ENCODE results near the gene NCAPG2. TPM values are rescaled to one million over a fixed set of nuclear protein-coding genes. Genes with fewer than 3 reads are reported as not detected.

The NCAPG2 gene
- total and polyA plus RNA-seq, 2 experiments from 2014 or later: 10.8 to 14.0 TPM

- Histone ChIP-seq H3K9me3 (ENCODE audit: low read depth) (no peaks in the 10 kb centered on the region), H3K27me3 (no peaks in the 10 kb centered on the region), H3K36me3 (no peaks in the 10 kb centered on the region), H3K27ac (no peak overlapping the region), H3K4me1 (ENCODE audit: low read depth) (no peaks in the 10 kb centered on the region), H3K4me3 (no peak overlapping the region)
- DNase-seq (ENCODE audit: low read depth in 1 of 2, low spot score in 1 of 2): no peak
- no peak for TF ChIP-seq CTCF (IDR thresholded peaks at IDR 0.05; ENCODE audit: low read depth, low read length)
Measured at GRCh38 chr7:158623241-158623640, 81.4 kb downstream of the NCAPG2 start.

GRCh38 chr7:158620839-158621441, 83.7 kb downstream of the NCAPG2 start:
- no peak overlapping the region for H3K4me3 ChIP-seq
- no peaks in the 10 kb centered on the region for H3K27me3 ChIP-seq
- no peak for DNase-seq (ENCODE audit: low read depth in 1 of 2, low spot score in 1 of 2)
- H3K36me3 ChIP-seq: no peaks in the 10 kb centered on the region
- no peaks in the 10 kb centered on the region for H3K9me3 ChIP-seq (ENCODE audit: low read depth)
- no peak for TF ChIP-seq CTCF (IDR thresholded peaks at IDR 0.05; ENCODE audit: low read depth, low read length)
- no peak overlapping the region for H3K27ac ChIP-seq
- no peaks in the 10 kb centered on the region for H3K4me1 ChIP-seq (ENCODE audit: low read depth)

- Histone ChIP-seq H3K9me3 (ENCODE audit: low read depth) (no peaks in the 10 kb centered on the region), H3K4me1 (ENCODE audit: low read depth) (no peaks in the 10 kb centered on the region), H3K36me3 (no peaks in the 10 kb centered on the region), H3K27me3 (no peaks in the 10 kb centered on the region), H3K4me3 (no peak overlapping the region), H3K27ac (no peak overlapping the region)
- no peak for TF ChIP-seq CTCF (IDR thresholded peaks at IDR 0.05; ENCODE audit: low read depth, low read length)
- no peak for DNase-seq (ENCODE audit: low read depth in 1 of 2, low spot score in 1 of 2)
Measured at GRCh38 chr7:158620418-158620817, 84.2 kb downstream of the NCAPG2 start.

- H3K4me1 ChIP-seq (ENCODE audit: low read depth): no peaks in the 10 kb centered on the region
- H3K9me3 ChIP-seq (ENCODE audit: low read depth): no peaks in the 10 kb centered on the region
- H3K4me3 ChIP-seq: no peak overlapping the region
- no peak for DNase-seq (ENCODE audit: low read depth in 1 of 2, low spot score in 1 of 2)
- TF ChIP-seq CTCF (IDR thresholded peaks at IDR 0.05; ENCODE audit: low read depth, low read length): no peak
- H3K27me3 ChIP-seq: no peaks in the 10 kb centered on the region
- no peak overlapping the region for H3K27ac ChIP-seq
- no peaks in the 10 kb centered on the region for H3K36me3 ChIP-seq
Measured at GRCh38 chr7:158618745-158619140, 85.9 kb downstream of the NCAPG2 start.

- peak in 1 of 2 donors; percentile 68 for DNase-seq (ENCODE audit: low read depth in 1 of 2, low spot score in 1 of 2)
- TF ChIP-seq CTCF (IDR thresholded peaks at IDR 0.05; ENCODE audit: low read depth, low read length): no peak
- Histone ChIP-seq H3K27me3 (no peaks in the 10 kb centered on the region), H3K27ac (no peak overlapping the region), H3K9me3 (ENCODE audit: low read depth) (no peaks in the 10 kb centered on the region), H3K4me1 (ENCODE audit: low read depth) (no peaks in the 10 kb centered on the region), H3K4me3 (no peak overlapping the region), H3K36me3 (no peaks in the 10 kb centered on the region)
Measured at GRCh38 chr7:158617737-158618128, 86.9 kb downstream of the NCAPG2 start.

Data from cardiac muscle cell (in vitro differentiated cells and primary cell).